Measurements from ENCODE around the gene ISYNA1. TPM values are rescaled to one million over a fixed set of nuclear protein-coding genes. Genes with fewer than 3 reads are reported as not detected.

ISYNA1 gene
- total and polyA plus RNA-seq, 2 of the 8 experiments (the other 6 are each of a cell fraction or from before 2014, with no cell fraction given), result 207 to 264 TPM

- TF ChIP-seq CHD7 (IDR thresholded peaks at IDR 0.05; ENCODE audit: insufficient replicate concordance, low read length) (no peak), JUN (IDR thresholded peaks at IDR 0.05; ENCODE audit: low read depth, low read length) (no peak), KDM4A (IDR thresholded peaks at IDR 0.05; ENCODE audit: low read depth, low read length, severe bottlenecking) (no peak), RXRA (IDR thresholded peaks at IDR 0.05; ENCODE audit: insufficient read depth, low read depth, low read length) (no peak), SP2 (IDR thresholded peaks at IDR 0.05; ENCODE audit: low read length) (no peak), SIX5 (IDR thresholded peaks at IDR 0.05; ENCODE audit: low read depth, low read length) (no peak)
Measured at GRCh38 chr19:18427080-18427742, 10.7 kb downstream of the ISYNA1 start (continued).
